Measurements from ENCODE around the gene UBE2G2.

The UBE2G2 gene

GRCh38 chr21:44815225-44815624, 13.6 kb upstream of the UBE2G2 start:
- DNase-seq (ENCODE audit: low read depth): no peak

GRCh38 chr21:44814498-44815023, 12.9 kb upstream of the UBE2G2 start:
- no peak for DNase-seq (ENCODE audit: low read depth)

- DNase-seq (ENCODE audit: low read depth): no peak
Measured at GRCh38 chr21:44813727-44814126, 12.1 kb upstream of the UBE2G2 start.

- DNase-seq (ENCODE audit: low read depth): no peak
Measured at GRCh38 chr21:44813149-44813548, 11.5 kb upstream of the UBE2G2 start.

GRCh38 chr21:44812640-44813039, 11.0 kb upstream of the UBE2G2 start:
- DNase-seq (ENCODE audit: low read depth): no peak

GRCh38 chr21:44810779-44811178, 9.2 kb upstream of the UBE2G2 start:
- DNase-seq (ENCODE audit: low read depth): no peak

- DNase-seq (ENCODE audit: low read depth): no peak
Measured at GRCh38 chr21:44805859-44806258, 4.2 kb upstream of the UBE2G2 start.

- no peak for DNase-seq (ENCODE audit: low read depth)
Measured at GRCh38 chr21:44805226-44805625, 3.6 kb upstream of the UBE2G2 start.

- DNase-seq (ENCODE audit: low read depth): no peak
Measured at GRCh38 chr21:44804762-44805161, 3.1 kb upstream of the UBE2G2 start.

GRCh38 chr21:44803651-44804050, 2.0 kb upstream of the UBE2G2 start:
- DNase-seq (ENCODE audit: low read depth): no peak

- DNase-seq (ENCODE audit: low read depth): no peak
Measured at GRCh38 chr21:44802396-44803153, 955 bp upstream of the UBE2G2 start.

- DNase-seq (ENCODE audit: low read depth): no peak
Measured at GRCh38 chr21:44800971-44801467, 601 bp downstream of the UBE2G2 start.

GRCh38 chr21:44800103-44800502, 1.5 kb downstream of the UBE2G2 start:
- DNase-seq (ENCODE audit: low read depth): no peak

GRCh38 chr21:44799646-44800045, 2.0 kb downstream of the UBE2G2 start:
- DNase-seq (ENCODE audit: low read depth): no peak

- no peak for DNase-seq (ENCODE audit: low read depth)
Measured at GRCh38 chr21:44797775-44798174, 3.8 kb downstream of the UBE2G2 start.

GRCh38 chr21:44795342-44795741, 6.3 kb downstream of the UBE2G2 start:
- DNase-seq (ENCODE audit: low read depth): no peak

GRCh38 chr21:44793592-44794374, 7.8 kb downstream of the UBE2G2 start:
- DNase-seq (ENCODE audit: low read depth): no peak

GRCh38 chr21:44792702-44793591, 8.7 kb downstream of the UBE2G2 start:
- peak; percentile 29 for DNase-seq (ENCODE audit: low read depth)

- DNase-seq (ENCODE audit: low read depth): no peak
Measured at GRCh38 chr21:44791993-44792392, 9.6 kb downstream of the UBE2G2 start.

GRCh38 chr21:44791246-44791645, 10.4 kb downstream of the UBE2G2 start:
- DNase-seq (ENCODE audit: low read depth): no peak

GRCh38 chr21:44790368-44790767, 11.3 kb downstream of the UBE2G2 start:
- DNase-seq (ENCODE audit: low read depth): no peak

- DNase-seq (ENCODE audit: low read depth): peak; percentile 44
Measured at GRCh38 chr21:44789880-44790279, 11.7 kb downstream of the UBE2G2 start.
